ENCODE measurements around the gene ATG10.
"Not testable (repeated sequence)": the region's sequence is repeated elsewhere in the genome, so short reads cannot be mapped to it uniquely, and the experiment has no call there.

ATG10 gene

DNA sequence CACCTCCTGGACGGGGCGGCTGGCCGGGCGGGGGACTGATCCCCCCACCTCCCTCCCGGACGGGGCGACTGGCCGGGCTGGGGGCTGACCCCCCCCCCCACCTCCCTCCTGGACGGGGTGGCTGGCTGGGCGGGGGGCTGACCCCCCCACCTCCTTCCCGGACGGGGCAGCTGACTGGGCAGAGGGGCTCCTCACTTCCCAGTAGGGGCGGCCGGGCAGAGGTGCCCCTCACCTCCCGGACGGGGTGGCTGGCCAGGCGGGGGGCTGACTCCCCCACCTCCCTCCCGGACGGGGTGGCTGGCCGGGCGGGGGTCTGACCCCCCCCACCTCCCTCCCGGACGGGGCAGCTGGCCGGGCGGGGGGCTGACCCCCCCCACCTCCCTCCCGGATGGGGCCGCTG is 11.3 kb downstream of the ATG10 start:
- not testable (repeated sequence) for DNase-seq (ENCODE audit: low read depth)

DNA sequence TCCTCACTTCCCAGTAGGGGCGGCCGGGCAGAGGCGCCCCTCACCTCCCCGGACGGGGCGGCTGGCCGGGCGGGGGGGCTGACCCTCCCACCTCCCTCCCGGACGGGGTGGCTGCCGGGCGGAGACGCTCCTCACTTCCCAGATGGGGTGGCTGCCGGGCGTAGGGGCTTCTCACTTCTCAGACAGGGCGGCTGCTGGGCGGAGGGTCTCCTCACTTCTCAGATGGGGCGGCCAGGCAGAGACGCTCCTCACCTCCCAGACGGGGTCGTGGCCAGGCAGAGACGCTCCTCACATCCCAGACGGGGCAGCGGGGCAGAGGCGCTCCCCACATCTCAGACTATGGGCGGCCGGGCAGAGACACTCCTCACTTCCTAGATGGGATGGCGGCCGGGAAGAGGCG is 11.7 kb downstream of the ATG10 start:
- not testable (repeated sequence) for DNase-seq (ENCODE audit: low read depth)

DNA sequence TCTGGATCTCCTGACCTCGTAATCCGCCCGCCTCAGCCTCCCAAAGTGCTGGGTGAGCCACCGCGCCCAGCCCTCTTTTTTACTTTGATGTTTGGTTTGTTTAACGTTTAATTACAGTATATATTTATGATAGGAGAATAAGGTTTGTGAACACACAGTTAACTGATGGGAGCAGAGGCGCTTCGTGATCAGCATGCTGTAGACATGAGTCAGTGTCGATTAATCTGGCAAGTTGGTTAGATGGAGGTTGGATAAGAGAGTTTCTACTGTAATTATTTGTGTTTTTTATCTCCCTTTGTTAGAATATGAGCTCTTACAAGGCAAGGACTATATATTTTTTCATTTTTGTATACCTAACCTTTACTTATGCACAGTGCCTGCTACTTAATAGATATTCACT is 14.3 kb downstream of the ATG10 start:
- no peak for DNase-seq (ENCODE audit: low read depth)

DNA sequence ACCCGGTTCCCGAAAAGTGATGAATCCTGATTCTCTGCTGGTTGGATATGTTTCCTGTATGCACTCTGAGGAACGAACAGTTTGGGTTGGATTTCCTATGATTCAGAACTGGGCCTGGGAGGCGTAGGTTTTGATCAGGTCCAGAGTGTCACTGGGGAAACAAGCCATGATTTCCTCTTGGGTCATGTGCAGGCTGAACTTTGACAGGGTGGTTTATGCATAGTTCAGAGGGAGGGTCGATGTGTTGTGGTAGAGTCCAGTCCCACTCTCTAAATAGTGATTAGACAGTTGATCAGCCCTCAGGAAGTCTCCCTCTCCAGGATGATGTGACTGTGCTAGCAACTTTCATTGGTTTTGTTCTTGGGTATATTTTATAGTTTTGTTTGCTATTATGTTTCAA is 17.4 kb downstream of the ATG10 start:
- no peak for DNase-seq (ENCODE audit: low read depth)

DNA sequence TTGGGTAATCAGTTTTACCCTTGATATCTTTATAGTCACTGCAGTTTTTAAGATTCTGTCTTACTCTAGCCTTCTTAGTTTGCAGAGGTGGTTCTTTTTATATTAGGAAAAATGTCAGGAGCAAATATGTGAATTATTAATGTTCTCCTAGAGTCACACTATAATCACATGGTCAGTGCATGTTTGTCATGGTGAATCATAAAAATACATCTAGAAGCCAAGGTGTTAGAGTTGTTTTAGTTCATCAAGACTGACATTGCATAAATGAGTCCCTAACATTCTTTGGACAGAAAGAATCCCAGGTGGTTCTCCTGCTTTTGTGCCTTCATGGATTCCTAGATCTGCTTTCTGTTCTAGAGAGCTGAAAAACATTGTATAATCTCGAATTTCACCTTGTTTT is 22.9 kb downstream of the ATG10 start:
- no peak for DNase-seq (ENCODE audit: low read depth)

DNA sequence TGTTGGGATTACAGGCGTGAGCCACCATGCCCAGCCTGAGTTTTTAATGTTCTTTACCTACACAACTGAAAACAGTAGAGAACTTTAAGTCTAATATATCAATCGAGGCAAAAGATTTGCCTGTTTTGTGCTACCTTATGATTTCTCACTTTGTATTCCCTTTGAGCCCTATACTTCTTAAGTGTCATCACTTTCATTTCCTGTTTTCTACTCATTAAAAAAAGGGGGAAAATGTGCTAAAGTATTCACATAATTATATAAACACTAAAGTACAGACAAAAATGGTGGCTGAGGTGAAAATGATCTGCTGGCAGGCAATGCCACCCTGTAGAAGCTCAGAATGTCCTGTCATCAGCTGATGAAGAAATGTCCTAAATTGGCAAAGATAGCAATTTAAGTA is 23.6 kb downstream of the ATG10 start:
- DNase-seq (ENCODE audit: low read depth): no peak

DNA sequence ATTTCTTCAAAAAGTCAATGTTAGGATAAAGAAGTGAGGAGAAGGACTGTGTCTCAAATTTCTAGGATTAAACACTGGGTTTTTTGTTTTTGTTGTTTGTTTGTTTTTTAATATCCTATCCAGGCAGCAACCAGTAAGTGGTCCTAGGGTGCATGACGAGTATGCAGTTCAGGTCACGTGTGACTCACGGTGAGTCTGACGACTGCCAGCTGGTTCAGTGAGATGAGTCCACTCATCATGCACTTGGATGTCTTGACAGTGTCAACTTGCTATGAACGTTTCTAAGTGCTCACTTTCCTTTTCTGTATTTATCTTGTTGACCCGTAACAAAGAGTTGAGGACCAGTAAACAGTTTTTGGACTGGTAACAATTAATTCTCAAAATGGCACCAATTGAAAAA is 32.7 kb downstream of the ATG10 start:
- no peak for DNase-seq (ENCODE audit: low read depth)

DNA sequence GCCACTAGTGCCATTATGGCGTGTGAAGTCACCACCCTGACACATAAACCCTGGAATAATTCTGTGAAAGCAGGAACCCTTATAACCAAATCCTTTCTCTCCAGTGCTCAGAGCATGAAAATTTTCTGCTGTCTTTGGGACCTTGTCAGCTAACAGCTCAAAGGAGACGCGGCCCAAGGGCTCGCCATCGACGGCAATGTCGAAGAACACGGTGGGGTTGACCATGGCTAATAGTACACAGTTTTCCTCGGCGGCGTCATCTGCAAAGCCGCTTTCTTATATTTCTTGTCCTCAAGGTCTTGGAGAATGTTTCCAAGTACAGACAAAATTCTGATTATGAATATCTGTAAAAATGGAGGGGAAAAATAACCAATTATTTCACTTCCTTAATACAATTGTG is 38.0 kb downstream of the ATG10 start:
- DNase-seq (ENCODE audit: low read depth): not testable (repeated sequence)

DNA sequence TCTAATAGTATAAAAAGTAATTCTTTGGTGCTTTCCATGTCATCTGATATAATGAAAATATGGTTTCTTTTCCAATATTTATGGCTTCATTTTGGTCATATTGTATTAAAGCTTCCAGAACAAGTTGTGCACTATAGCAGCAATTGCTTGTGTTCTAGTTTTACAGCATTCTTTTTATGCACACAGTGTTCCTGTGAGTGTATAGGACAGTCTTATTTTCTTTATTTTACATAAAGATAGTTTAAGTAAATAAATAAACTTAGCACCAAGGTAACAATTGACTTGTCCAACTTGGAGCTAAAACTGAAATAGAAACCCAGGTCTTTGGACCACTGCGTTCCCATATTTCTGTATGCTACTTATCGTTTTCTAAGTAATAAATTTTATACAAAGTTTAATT is 38.9 kb downstream of the ATG10 start:
- no peak for DNase-seq (ENCODE audit: low read depth)

DNA sequence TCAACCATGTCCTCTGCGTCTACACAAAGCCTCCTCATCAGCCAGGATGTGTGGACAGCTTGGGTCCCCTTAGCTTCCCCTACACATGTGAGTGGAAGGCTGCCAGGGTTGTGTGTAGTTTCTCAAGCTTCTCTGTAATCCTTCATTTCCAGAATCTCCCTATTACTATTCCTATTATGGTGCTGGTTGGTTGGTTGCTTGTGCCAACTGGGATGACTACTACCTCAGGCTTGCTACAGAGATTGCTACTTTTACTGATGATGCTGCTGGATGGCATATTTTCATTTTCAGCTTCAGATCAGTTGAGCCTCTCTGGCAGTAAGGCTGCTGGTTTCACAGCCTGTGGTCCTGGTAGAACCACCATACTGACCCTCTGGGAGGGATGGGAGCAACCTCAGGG is 39.9 kb downstream of the ATG10 start:
- no peak for DNase-seq (ENCODE audit: low read depth)

DNA sequence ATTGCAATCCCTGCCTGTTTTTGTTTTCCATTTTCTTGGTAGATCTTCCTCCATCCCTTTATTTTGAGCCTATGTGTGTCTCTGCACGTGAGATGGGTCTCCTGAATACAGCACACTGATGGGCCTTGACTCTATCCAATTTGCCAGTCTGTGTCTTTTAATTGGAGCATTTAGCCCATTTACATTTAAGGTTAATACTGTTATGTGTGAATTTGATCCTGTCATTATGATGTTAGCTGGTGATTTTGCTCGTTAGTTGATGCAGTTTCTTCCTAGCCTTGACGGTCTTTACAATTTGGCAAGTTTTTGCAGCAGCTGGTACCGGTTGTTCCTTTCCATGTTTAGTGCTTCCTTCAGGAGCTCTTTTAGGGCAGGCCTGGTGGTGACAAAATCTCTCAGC is 42.8 kb downstream of the ATG10 start:
- DNase-seq (ENCODE audit: low read depth): not testable (repeated sequence)

DNA sequence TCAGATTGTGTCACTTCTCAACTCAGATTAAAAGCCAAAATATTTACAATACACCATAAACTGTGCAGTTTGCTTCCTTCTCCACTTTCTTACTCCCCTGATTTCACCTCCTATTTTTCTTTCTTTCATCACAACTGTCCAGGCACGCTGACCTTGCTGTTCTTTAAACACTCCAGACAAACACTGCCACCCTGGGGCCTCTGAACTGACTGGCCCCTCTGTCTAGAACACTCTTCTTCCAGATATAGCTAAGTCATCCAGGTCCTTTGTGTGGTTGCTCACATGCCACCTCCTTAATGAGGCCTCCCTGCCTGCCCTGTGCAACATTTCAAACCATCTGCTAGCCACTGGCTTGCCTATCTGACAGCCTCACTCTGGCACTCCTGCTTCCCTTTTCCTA is 46.6 kb downstream of the ATG10 start:
- no peak for DNase-seq (ENCODE audit: low read depth)

DNA sequence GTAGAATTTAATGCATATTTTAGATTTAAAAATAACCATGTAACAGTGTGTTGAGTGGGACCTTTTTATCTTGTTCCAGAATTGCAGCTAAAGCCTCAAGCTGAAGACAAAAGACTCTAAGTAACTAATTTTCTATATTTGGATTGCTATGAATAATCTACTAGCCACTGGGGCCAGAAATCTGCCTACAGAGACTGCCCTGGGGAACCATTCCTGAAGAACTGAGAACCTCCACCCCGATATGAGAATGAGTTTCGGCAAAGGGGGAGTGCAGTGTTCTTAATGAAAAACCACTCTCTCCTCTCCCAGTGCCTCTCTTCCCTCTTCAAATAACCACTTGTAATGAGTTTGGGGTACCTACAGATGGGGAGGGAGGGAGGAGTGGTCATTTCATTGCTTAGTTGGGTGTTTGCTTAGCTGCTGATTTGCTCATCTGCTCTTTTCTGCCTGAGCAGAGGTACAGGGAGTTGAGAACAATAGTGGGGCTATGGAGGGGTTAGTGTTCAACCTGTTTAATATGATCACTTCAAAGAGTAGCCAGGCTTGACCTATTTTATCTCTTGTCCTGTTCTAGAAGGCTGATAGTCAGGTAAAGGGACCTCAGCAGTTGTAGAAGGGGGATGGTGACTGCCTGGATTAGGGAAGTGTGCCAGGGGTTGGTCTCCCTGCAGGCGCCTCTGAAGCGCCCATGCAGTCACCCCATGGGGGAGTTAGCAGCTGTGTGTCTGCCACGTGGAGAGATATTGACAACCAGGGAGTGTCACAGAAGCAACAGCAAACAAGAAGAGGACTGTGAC is 47.7 kb downstream of the ATG10 start:
- no peak for DNase-seq (ENCODE audit: low read depth)

DNA sequence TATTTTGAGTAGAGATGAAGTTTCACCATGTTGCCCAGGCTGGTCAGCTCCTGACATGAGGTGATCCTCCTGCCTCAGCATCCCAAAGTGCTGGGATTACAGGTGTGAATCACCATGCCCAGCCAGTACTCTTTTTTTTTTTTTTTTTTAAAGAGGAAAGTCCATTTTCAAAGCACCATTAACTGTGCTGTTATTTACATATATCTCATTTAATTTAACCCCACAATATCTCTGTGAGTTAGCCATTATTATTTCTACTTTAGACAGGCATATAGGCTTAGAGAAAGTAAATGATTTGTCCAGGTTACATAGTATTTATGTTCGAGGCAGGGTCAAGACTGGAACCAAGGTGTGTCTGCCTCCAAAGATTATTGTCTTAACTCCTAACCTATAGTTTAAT is 50.7 kb downstream of the ATG10 start:
- DNase-seq (ENCODE audit: low read depth): no peak

DNA sequence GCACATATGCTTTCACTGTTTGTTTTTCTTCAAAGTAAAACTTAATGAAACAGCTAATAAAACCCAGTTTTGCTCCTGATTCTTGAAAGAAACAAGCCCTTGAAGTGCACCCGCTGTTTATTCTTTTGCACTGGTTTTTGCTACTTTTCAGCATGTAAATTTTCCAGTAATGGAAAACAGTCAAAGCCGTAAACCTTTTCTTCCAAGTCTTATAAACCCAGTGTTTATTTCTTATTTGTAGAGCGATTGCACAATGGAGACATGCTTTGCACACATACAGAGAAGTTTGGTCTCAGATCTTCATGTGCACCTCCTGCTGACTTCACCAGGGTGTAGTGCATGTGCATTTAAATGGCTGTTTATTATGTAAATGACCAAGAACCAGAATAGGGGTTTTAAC is 51.8 kb downstream of the ATG10 start:
- no peak for DNase-seq (ENCODE audit: low read depth)

DNA sequence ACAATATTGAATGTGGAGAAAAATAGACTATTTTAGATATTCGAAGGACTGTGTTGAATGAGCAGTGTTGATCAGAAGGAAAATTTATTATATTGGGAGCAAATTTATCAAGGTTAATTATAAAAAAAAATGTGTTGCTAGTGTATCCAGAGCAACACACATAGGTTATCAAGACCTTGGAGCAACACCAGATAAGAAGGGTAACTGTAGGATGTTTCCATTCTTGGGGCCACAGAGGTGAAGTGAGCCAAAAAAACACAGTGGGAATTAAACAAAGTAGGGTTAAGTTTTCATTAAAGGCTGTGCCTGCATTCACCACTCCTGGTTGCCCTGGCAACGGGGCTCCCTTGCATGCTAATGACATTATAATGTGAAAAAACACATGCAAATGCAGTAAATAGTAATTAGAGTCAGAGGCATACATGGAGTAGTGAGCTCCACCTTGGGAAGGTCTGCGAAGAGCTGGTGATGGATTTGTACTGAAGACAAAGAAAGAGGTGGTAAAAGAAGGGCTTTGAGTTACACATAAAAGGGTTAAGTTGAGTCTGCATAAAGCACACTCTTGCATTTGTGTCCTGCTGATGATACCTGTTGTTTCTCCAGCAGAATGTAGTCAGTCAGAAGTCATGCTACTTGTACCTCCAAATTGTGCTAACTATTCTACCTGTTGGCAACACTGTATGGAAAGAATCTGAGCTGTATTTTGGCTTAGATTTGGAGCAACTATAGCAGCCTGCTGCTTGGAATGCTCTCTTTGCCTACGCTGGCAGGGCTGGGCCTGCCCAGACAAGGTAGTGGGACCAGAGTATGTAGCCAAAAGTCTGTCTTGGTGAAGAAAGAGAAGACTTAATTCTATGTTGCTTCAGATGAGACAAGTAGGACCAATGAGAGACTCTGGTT is 59.6 kb downstream of the ATG10 start:
- DNase-seq (ENCODE audit: low read depth): no peak

DNA sequence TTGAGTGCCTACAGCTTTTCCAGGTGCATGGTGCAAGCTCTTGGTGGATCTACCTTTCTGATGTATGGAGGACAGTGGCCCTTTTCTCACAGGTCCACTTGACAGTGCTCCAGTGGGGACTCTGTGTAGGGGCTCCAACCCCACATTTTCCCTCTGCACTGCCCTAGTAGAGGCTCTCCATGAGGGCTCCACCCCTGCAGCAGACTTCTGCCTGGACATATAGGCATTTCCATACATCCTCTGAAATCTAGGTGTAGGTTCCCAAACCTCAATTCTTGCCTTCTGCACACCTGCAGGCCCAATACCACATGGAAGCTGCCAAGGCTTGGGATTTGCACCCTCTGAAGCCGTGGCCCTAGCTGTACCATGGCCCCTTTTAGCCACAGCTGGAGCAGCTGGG is 71.1 kb downstream of the ATG10 start:
- DNase-seq (ENCODE audit: low read depth): not testable (repeated sequence)

DNA sequence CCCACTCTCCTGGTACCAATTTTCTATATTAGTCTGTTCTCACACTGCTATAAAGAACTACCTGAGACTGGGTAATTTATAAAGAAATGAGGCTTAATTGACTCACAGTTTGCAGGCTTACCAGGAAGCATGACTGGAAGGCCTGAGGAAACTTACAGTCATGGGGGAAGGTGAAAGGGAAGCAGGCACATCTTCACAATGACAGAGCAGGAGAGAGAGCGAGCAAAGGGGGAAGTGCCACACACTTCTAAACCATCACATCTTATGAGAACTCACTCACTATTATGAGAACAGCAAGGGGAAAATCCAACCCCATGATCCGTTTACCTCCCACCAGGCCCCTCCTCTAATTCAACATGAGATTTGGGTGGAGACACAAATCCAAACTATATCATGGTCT is 72.2 kb downstream of the ATG10 start:
- no peak for DNase-seq (ENCODE audit: low read depth)

DNA sequence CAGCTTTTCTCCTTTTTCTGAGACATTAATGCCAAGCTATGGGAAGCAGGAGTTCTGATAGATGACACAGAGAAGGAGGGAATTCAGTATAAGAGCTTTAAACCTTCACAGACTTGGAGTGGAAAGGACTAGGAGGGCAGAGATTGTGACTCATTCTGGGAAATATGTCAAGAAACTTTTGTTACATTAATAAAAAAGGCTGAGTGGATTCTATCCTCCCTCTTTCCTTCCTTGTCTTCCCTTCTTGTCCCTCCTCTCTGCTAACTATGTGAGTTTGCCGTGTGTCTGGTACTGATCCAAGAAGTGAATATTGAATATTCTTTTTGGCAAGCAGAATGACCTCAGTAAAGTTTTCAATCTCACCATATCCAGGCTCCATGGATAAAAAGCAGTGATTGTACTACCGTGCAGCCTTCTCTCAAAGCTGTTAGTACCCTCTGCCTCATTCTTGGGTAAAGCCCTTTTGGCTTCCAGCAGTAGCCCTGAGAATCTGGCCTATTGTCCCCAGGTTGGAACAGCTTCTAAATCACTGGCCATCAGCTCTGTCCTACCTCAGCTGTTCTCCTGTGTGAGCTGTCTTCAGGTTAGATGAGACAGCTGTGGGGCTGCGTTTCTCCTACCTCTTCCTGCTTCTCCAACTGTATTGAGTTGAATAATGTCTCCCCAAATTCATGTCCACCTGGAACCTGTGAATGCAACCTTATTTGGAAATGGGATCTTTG is 73.9 kb downstream of the ATG10 start:
- DNase-seq (ENCODE audit: low read depth): no peak

DNA sequence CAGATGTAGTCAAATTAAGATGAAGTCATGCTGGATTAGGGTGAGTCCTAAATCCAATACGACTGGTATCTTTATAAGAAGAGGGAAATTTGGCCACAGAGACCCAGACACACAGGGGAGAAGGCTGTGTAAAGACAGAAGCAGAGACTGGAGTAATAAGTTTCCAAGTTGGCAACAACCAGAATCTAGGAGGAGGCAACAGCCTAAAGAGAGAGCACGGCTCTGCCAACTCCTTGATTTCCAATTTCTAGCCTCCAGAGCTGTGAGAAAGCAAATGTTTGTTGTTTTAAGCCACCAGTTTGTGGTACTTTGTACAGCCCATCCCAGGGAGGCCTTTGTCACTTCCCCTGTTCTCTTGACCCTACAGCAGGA is 74.4 kb downstream of the ATG10 start:
- DNase-seq (ENCODE audit: low read depth): no peak

DNA sequence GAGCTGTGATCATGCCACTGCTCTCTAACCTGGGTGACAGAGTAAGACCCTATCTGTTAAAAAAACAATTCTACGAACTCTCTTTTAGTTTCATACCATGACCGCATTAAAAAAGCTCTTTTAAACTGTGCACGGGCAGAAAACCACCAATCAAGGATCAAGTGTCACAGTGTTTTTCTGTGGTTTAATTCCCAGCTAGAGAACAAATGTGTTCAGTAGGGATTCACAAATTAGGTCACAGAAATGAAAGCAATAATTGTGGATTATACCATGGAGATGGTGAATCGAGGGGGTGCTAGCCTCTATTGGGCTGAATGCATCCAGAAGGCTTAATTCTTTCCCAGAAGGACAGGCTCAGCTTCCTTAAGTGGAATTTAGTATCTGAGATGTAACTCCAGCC is 79.1 kb downstream of the ATG10 start:
- no peak for DNase-seq (ENCODE audit: low read depth)

DNA sequence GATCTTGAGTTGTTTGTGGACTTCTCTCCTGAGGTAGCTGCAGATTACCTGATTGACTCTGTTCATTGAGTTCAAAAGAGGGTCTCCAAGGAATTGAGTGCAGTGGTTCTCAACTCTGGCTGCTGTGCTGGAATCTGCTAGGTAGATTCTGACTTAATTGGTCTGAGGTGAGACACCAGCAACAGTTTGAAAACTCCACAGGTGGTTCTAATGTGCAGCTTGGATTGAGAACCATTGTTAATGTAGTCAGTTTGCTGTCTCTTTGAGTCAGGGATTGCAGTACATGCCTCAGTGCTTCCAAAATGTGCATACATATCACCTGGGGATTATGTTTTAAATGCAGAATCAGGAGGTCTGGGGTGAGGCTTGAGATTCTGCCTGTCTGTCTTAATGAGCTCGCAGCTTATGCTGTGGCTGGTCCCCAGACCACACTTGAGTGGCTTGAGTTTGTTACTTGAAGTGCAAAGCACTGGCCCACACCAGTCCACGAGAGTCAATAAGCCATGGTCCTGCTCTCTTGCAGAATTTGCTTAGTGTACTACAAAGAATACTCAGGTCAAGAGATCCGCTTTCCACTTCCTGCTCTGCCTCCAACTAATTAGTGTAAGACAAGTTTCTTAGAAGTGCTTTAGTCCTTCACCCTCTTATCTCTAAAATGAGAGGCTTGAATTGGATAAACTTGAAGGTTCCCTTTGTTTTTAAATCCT is 82.3 kb downstream of the ATG10 start:
- DNase-seq (ENCODE audit: low read depth): no peak
